MM.1S (cell line): ENCODE results near the gene TLE3.

Source experiments
- EZH2 ChIP-seq: fragments of 300-600 bp; sonication (generic); optimal IDR thresholded peaks from 2 replicates; pipeline ENCODE3; 2017; ENCODE audit warnings: low read depth, mild to moderate bottlenecking, antibody characterized with exemption, low read length, mixed read lengths
- TF ChIP-seq, protein P1 (sequence below): fragments of 300-600 bp; sonication (generic); IDR thresholded peaks from 2 replicates; pipeline ENCODE4 v1.5.1; 2016; ENCODE audit warnings: antibody characterized with exemption, low read length, mixed read lengths

DNA sequence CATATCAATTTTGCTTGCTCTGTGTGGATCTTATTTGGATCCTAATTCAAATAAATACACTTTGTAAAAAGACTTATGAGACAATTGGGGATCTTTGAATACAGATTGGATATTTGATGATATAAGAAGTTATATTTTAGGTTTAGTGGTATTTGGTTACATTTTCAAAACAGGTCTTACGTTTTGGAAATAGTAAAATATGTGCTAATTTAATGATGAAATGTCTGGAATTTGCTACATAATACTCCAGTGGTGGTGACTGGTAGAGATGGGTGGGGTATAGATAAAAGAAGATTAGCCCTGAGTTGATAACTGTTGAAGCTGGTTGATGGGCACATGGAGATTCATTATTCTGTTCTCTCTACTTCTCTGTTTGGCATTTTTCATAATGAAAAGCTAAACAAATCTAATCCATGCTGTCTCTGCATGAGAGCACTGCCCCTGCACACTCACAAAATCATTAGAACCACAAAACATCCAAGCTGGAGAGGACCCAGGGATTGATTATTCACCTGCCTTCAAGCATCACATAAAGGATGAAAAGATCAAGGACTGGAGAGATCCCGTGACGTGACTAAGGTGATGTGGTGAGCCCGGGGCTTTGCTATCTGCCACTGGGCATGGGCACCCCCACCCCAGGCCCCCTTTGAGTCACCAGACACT is 58.9 kb downstream of the TLE3 start:
- TF ChIP-seq, protein P1, sequence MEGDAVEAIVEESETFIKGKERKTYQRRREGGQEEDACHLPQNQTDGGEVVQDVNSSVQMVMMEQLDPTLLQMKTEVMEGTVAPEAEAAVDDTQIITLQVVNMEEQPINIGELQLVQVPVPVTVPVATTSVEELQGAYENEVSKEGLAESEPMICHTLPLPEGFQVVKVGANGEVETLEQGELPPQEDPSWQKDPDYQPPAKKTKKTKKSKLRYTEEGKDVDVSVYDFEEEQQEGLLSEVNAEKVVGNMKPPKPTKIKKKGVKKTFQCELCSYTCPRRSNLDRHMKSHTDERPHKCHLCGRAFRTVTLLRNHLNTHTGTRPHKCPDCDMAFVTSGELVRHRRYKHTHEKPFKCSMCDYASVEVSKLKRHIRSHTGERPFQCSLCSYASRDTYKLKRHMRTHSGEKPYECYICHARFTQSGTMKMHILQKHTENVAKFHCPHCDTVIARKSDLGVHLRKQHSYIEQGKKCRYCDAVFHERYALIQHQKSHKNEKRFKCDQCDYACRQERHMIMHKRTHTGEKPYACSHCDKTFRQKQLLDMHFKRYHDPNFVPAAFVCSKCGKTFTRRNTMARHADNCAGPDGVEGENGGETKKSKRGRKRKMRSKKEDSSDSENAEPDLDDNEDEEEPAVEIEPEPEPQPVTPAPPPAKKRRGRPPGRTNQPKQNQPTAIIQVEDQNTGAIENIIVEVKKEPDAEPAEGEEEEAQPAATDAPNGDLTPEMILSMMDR: no peak
- no peak for TF ChIP-seq EZH2
